Activated CD4-positive, alpha-beta T cell treated with anti-CD3 and anti-CD28 coated beads for 36 hours (primary cell): Measurements from ENCODE around the gene CNTNAP5. TPM values are rescaled to one million over a fixed set of nuclear protein-coding genes. Genes with fewer than 3 reads are reported as not detected.

Experiments
- ATAC-seq: fragments of 200-7000 bp; cut with Tn5 transposase; one replicate; pipeline ENCODE4 v1.10.0; 2021; ENCODE audit warnings: mild to moderate bottlenecking, moderate library complexity
- CTCF ChIA-PET: fragments of 350-600 bp; sonication (Branson Sonifier 250); formaldehyde crosslinking; loops from one replicate; lab custom pipeline; 2021; ENCODE audit warnings: antibody characterized with exemption; lab: Charles Lee
- POLR2A ChIA-PET: fragments of 350-600 bp; sonication (Branson Sonifier 250); formaldehyde crosslinking; loops from one replicate; lab custom pipeline; 2021; ENCODE audit warnings: antibody characterized with exemption, inconsistent platforms; lab: Charles Lee
- DNase-seq: peaks from one replicate; pipeline ENCODE4 v3.0.0-alpha.2; 2020
- H3K27ac Mint-ChIP-seq: one replicate; pipeline ENCODE4 v1.8.0; 2021; ENCODE audit warnings: mixed read lengths
- H3K27me3 Mint-ChIP-seq: one replicate; pipeline ENCODE4 v1.8.0; 2021; ENCODE audit warnings: mixed read lengths
- H3K36me3 Mint-ChIP-seq: one replicate; pipeline ENCODE4 v1.8.0; 2021; ENCODE audit warnings: low read depth, mixed read lengths
- H3K4me1 Mint-ChIP-seq: one replicate; pipeline ENCODE4 v1.8.0; 2021; ENCODE audit warnings: mixed read lengths
- H3K4me3 Mint-ChIP-seq: one replicate; pipeline ENCODE4 v1.8.0; 2021; ENCODE audit warnings: mild to moderate bottlenecking, moderate library complexity, mixed read lengths
- H3K9me3 Mint-ChIP-seq: one replicate; pipeline ENCODE4 v1.8.0; 2021; ENCODE audit warnings: low read depth, mixed read lengths
- intact Hi-C, 2 experiments: fragments of 100-400 bp; cut with DNase I in 1 of 2; cut with micrococcal nuclease in 1 of 2; formaldehyde crosslinking; loops; one replicate each; pipeline versions ENCODE4 v1.14.2 to v1.15.1; 2022 to 2024; cut with DNase I, micrococcal nuclease
- total RNA-seq, 2 experiments: library from RNA; stranded (reverse); gene quantifications; one replicate each; pipeline ENCODE4 v1.2.3, GENCODE V29; 2021

The CNTNAP5 gene
- total RNA-seq, 2 experiments from 2014 or later, result not detected

DNA sequence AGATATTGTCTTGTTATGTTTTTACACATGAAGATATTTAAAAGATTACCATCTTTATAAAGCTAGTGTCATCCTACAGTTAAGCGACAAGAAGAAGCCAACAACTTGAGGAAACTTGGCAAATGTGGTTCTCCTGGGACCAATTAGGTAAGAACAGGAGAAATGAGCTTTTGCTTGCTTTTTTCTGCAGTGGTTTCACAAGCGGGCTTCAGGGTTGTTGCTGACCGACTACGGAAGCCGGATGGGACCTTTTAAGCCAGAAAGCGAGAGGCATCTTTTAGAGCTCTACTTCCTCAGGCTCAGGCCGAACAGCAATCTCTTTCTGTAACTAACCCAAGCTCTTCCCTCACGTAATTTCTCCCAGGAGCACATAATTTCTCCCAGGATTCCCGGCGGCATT lies 256.5 kb downstream of the CNTNAP5 start:
- Mint-ChIP-seq H3K27me3 (no peaks in the 10 kb centered on the region), H3K36me3 (no peaks in the 10 kb centered on the region), H3K27ac (no peak overlapping the region), H3K4me3 (no peak overlapping the region), H3K4me1 (no peaks in the 10 kb centered on the region), H3K9me3 (peaks cover 6% of the 10 kb centered on the region)
- CTCF ChIA-PET, result interaction anchor here (0.5 kb wide), 1 partner anchor 1185 kb away, joined by 3 read pairs; no protein-coding TSS in a partner anchor
- intact Hi-C loops, result no loop called here
- no peak for DNase-seq
- POLR2A ChIA-PET, result no interaction called here
- no peak for ATAC-seq

DNA sequence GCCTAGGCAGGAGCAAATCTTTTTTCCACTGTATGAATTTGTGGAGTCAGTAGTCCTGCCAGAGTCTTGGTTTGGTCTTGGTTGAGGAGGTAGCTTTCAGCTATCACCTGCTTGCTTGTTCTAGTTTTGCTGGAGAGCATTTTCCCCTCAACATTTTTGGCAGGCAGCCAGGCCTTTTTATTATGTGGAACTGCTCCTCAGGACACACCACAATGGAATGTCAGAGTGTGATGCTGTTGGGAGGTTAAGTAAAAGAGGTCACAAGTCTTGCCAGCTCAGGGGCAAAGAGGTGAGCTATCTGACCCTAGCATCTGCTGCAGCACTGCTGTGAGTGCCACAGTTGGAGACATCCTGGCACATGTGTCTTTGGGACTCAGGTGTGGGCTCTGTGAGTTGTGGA lies 258.0 kb downstream of the CNTNAP5 start:
- DNase-seq (no peak), ATAC-seq (no peak)
- Mint-ChIP-seq H3K9me3 (peaks cover 6% of the 10 kb centered on the region), H3K36me3 (no peaks in the 10 kb centered on the region), H3K4me1 (no peaks in the 10 kb centered on the region), H3K27ac (no peak overlapping the region), H3K27me3 (no peaks in the 10 kb centered on the region), H3K4me3 (no peak overlapping the region)
- POLR2A ChIA-PET, result no interaction called here
- intact Hi-C loops, result no loop called here
- CTCF ChIA-PET, result no interaction called here

DNA sequence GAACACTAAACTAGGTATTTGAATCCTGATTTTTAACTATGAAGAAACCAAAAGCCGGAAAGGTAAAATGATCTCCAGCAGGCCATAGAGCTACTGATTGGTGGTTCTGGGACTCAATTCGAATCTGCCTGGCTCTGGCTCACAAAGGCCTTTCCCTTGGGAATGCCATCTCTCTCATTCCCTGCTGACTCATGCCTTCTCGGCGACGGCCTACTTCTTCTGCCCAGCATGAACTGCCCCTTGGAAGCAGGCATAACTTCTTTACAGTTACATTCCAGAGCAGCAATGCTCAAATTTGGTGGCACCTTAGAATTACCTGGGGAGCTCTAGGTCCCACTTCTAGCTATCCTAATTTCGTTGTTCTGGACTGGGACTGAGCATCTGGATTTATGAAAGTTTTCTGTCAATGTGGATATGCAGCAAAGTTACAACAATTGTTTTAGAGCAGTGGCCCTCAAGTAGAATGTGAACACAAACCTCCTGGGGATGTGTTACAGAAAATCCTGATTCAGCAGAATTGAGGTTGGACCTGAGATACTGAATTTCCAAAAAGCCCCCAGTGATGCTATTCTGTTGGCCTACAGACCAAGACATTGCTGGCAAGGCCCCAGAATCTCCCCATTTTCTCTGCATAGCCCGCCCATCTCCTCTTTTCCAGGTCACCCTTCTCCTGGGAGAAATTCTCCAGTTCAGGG lies 261.1 kb downstream of the CNTNAP5 start:
- H3K27ac Mint-ChIP-seq, result no peak overlapping the region
- CTCF ChIA-PET, result no interaction called here
- no peaks in the 10 kb centered on the region for H3K4me1 Mint-ChIP-seq
- H3K36me3 Mint-ChIP-seq, result no peaks in the 10 kb centered on the region
- POLR2A ChIA-PET, result no interaction called here
- H3K4me3 Mint-ChIP-seq, result no peak overlapping the region
- peaks cover 6% of the 10 kb centered on the region for H3K9me3 Mint-ChIP-seq
- H3K27me3 Mint-ChIP-seq, result no peaks in the 10 kb centered on the region
- intact Hi-C loops, result no loop called here
- DNase-seq (no peak), ATAC-seq (no peak)

DNA sequence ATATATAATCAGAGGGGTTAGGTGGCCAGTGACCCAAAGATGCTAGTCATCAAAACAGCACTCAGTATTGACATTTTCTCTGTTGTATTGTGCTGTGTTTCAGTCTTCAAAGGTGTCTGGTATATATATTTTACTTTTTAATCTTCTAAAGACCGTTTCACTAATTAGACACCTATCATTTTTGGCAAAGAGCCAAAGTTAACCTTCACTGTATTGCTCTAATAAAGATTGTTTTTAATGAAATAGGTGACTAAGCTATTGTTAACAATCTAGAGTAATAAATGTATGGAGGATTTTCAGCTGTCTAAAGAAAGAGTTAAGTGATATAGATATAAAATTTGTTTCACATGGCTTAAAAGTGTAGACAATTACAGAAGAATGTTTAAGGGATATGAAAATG lies 264.0 kb downstream of the CNTNAP5 start:
- no peaks in the 10 kb centered on the region for H3K27me3 Mint-ChIP-seq
- H3K4me3 Mint-ChIP-seq, result no peak overlapping the region
- ChIA-PET POLR2A (no interaction called here), CTCF (no interaction called here)
- DNase-seq (no peak), ATAC-seq (no peak)
- H3K4me1 Mint-ChIP-seq, result no peaks in the 10 kb centered on the region
- intact Hi-C loops, result no loop called here
- no peak overlapping the region for H3K27ac Mint-ChIP-seq
- no peaks in the 10 kb centered on the region for H3K9me3 Mint-ChIP-seq
- H3K36me3 Mint-ChIP-seq, result no peaks in the 10 kb centered on the region

DNA sequence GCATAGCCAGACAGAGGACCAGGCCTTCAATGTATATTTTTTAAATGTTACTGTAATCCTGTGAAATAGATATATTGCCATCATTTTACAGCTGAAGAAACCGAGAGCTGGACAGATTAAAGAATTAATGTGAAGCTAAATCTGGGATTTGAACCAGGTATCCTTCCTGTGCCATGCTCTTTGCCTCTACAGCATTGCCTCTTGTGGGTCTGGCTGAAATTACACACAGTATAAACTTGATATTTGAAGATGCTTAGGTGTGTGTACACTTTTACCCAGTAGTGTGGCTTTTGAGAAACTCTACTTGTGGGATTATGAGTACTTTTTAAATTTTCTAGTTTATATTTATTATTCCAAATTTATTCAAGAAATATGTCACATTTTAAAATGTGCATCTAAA lies 264.5 kb downstream of the CNTNAP5 start:
- H3K27me3 Mint-ChIP-seq, result no peaks in the 10 kb centered on the region
- H3K9me3 Mint-ChIP-seq, result no peaks in the 10 kb centered on the region
- DNase-seq, result no peak
- intact Hi-C loops, result no loop called here
- POLR2A ChIA-PET, result no interaction called here
- no peak overlapping the region for H3K4me3 Mint-ChIP-seq
- H3K4me1 Mint-ChIP-seq, result no peaks in the 10 kb centered on the region
- H3K36me3 Mint-ChIP-seq, result no peaks in the 10 kb centered on the region
- CTCF ChIA-PET, result no interaction called here
- ATAC-seq, result no peak
- H3K27ac Mint-ChIP-seq, result no peak overlapping the region

DNA sequence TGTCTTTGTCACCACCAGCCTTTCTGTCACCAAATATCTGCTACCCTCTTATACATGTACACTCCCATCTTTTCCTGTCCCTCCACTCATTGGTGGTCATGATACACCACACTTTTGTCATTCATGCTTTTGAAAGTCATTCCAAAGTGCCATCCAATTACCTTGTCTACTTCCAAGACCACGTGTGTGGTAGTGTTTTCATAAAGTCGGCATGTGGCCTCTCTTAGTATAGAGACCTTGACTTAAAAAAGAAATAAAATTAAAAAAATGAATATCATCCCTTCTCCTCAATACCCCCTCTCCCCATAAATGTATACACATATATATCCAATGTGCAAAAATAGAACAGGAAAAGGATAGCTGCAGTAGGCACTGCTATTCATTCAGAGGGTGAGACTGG lies 271.4 kb downstream of the CNTNAP5 start:
- H3K36me3 Mint-ChIP-seq, result no peaks in the 10 kb centered on the region
- H3K9me3 Mint-ChIP-seq, result peaks cover 4% of the 10 kb centered on the region
- DNase-seq (no peak), ATAC-seq (no peak)
- ChIA-PET POLR2A (no interaction called here), CTCF (no interaction called here)
- H3K4me3 Mint-ChIP-seq, result no peak overlapping the region
- intact Hi-C loops, result no loop called here
- H3K4me1 Mint-ChIP-seq, result no peaks in the 10 kb centered on the region
- no peaks in the 10 kb centered on the region for H3K27me3 Mint-ChIP-seq
- H3K27ac Mint-ChIP-seq, result no peak overlapping the region

DNA sequence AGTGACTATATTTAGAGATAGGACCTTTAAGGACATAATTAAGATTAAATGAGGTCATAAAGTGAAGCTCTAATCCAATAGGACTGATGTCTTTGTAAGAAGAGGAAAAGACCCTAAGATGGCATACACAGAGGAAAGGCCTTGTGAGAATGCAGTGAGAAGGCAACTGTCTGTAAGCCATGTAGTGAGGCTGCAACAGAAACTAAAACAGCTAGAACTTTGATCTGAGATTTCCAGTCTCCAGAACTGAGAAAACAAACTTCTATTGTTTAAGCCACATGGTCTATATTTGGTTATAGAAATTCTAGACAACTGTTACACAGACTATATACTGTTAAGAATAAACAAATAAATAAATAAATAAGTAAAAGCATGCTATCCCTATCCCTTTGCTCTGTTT lies 276.8 kb downstream of the CNTNAP5 start:
- intact Hi-C loops, result no loop called here
- H3K9me3 Mint-ChIP-seq, result peaks cover 5% of the 10 kb centered on the region
- no peak overlapping the region for H3K4me3 Mint-ChIP-seq
- DNase-seq (no peak), ATAC-seq (no peak)
- CTCF ChIA-PET, result no interaction called here
- H3K36me3 Mint-ChIP-seq, result no peaks in the 10 kb centered on the region
- POLR2A ChIA-PET, result no interaction called here
- no peak overlapping the region for H3K27ac Mint-ChIP-seq
- H3K27me3 Mint-ChIP-seq, result no peaks in the 10 kb centered on the region
- H3K4me1 Mint-ChIP-seq, result no peaks in the 10 kb centered on the region

DNA sequence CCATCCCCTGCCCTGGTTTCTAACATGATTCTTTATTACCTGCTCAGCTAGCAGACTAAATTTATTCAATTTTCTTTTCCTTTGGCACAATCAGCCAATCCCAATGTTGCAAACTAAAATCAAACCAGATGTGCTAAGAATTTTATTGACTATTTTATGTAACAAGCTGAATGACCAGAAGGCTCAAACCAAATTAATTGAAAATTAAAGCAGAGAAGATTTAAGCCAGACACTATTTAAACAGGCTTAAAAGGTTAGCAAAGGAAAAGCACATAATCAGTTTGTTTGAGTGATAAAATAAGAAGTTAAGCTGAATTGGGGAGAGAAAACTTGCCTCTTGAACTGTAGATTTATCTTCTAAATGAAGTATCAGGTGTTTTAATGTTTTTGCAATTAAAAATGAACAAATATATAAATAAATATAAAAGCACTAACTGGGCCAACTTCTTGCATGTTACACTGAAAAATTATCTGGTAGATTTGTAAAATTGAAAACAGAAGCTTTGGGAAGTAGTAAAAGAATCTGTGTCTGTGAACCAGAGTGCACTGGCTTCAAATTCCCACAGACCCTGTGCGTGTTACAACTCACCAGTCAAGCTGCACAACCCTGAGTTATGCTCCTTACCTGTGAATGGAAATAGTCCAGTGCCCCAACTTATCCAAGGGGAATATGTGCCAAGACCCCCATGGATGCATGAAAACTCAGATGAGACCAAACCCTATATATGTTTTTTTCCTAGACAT lies 283.4 kb downstream of the CNTNAP5 start:
- H3K36me3 Mint-ChIP-seq, result no peaks in the 10 kb centered on the region
- H3K4me1 Mint-ChIP-seq, result no peaks in the 10 kb centered on the region
- H3K4me3 Mint-ChIP-seq, result no peak overlapping the region
- POLR2A ChIA-PET, result no interaction called here
- intact Hi-C loops, result no loop called here
- no peaks in the 10 kb centered on the region for H3K27me3 Mint-ChIP-seq
- H3K9me3 Mint-ChIP-seq, result peaks cover 2% of the 10 kb centered on the region
- ATAC-seq (no peak), DNase-seq (no peak)
- H3K27ac Mint-ChIP-seq, result no peak overlapping the region
- CTCF ChIA-PET, result no interaction called here

DNA sequence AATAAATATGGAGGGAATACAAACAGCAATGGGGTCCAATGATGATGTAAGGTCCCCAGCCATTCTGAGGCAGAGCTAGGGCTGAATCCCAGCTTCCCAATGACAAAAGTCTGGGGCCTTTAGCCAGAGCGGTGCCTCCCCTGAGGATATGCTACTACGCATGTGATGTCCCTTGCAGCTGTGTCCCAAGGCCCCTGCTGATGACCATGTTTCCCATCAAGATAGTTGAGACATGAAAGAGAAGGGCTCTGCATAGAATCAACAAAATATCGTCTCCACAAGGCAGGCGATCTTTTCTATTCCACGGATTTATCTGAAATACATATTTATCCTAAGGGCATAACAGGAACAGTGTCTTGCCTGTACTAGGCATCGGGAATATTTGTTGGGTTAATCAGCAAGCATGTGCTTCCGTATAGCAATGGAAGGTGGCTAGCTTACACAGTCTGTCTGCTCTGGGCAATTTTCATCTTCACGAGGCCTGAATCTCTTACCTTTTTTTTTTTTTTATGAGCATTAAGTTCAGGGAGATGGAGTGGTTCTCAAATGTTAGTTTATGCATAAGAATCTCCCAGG lies 284.6 kb downstream of the CNTNAP5 start:
- no peaks in the 10 kb centered on the region for H3K27me3 Mint-ChIP-seq
- CTCF ChIA-PET, result no interaction called here
- H3K36me3 Mint-ChIP-seq, result no peaks in the 10 kb centered on the region
- ATAC-seq (no peak), DNase-seq (no peak)
- POLR2A ChIA-PET, result no interaction called here
- H3K4me3 Mint-ChIP-seq, result no peak overlapping the region
- H3K27ac Mint-ChIP-seq, result no peak overlapping the region
- peaks cover 2% of the 10 kb centered on the region for H3K9me3 Mint-ChIP-seq
- no peaks in the 10 kb centered on the region for H3K4me1 Mint-ChIP-seq
- intact Hi-C loops, result no loop called here

DNA sequence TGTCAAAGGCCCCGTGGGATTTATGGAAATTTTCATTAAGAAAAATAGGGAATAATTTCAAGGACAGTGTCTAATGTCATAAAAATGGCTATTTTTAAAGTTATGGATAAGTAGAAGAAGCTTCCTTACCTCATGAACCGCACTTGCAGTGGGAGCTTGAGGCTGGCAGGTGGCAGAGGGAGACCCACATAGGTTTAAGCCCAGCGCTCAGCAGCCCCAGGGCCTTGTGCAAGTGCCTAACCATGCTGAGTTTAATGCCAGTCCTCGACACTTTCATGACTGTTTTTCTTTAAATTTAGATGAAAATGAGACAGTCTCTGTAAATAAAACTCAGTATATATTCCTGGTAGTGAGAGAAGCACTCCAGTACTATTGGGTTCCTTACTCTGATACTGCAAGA lies 285.6 kb downstream of the CNTNAP5 start:
- ChIA-PET CTCF (no interaction called here), POLR2A (no interaction called here)
- H3K4me1 Mint-ChIP-seq, result no peaks in the 10 kb centered on the region
- intact Hi-C loops, result no loop called here
- DNase-seq (no peak), ATAC-seq (no peak)
- no peak overlapping the region for H3K4me3 Mint-ChIP-seq
- H3K9me3 Mint-ChIP-seq, result peaks cover 2% of the 10 kb centered on the region
- no peaks in the 10 kb centered on the region for H3K36me3 Mint-ChIP-seq
- H3K27me3 Mint-ChIP-seq, result no peaks in the 10 kb centered on the region
- H3K27ac Mint-ChIP-seq, result no peak overlapping the region

DNA sequence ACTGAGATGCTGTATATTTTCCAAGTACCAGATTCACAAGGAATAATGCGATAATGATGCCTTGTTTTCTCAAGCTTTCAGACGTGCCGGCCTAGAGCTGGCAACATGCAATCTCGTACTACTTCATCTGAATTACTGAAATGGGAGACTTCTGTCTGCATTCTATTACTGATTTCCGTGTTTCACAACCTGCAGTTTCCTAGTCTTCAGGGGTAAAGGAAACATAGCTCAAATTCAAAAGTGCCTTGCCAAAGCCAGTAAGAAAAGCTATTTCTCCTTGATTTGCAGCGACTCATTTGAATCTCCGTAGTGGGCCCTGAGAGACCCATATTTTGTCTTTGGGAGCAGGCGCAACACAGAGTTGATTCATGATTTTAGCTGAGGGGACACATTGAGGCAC lies 289.0 kb downstream of the CNTNAP5 start:
- H3K27ac Mint-ChIP-seq, result no peak overlapping the region
- CTCF ChIA-PET, result no interaction called here
- ATAC-seq, result no peak
- H3K27me3 Mint-ChIP-seq, result no peaks in the 10 kb centered on the region
- no peak for DNase-seq
- H3K4me3 Mint-ChIP-seq, result no peak overlapping the region
- POLR2A ChIA-PET, result no interaction called here
- H3K36me3 Mint-ChIP-seq, result no peaks in the 10 kb centered on the region
- intact Hi-C loops, result no loop called here
- H3K4me1 Mint-ChIP-seq, result no peaks in the 10 kb centered on the region
- peaks cover 2% of the 10 kb centered on the region for H3K9me3 Mint-ChIP-seq
